Hepatocyte (in vitro differentiated cells): ENCODE measurements around the gene WIPF3. TPM values are rescaled to one million over a fixed set of nuclear protein-coding genes. Genes with fewer than 3 reads are reported as not detected.
"Not testable (repeated sequence)": the region's sequence is repeated elsewhere in the genome, so short reads cannot be mapped to it uniquely, and the experiment has no call there.

ENCODE experiments used
- DNase-seq: peaks from one replicate; pipeline ENCODE4 v3.0.0-alpha.2; 2016; ENCODE audit warnings: low spot score
- H2AFZ ChIP-seq: fragments of 200-600 bp; sonication (generic); 2 replicates; pipeline ENCODE4 v1.6.0; 2016; ENCODE audit warnings: antibody characterized with exemption, mild to moderate bottlenecking
- H3K27ac ChIP-seq: fragments of 200-600 bp; sonication (generic); 2 replicates; pipeline ENCODE4 v1.5.1; 2016; ENCODE audit warnings: mild to moderate bottlenecking
- H3K27me3 ChIP-seq: fragments of 200-600 bp; sonication (generic); 2 replicates; pipeline ENCODE4 v1.6.1; 2016
- H3K36me3 ChIP-seq: fragments of 200-600 bp; sonication (generic); replicated peaks from 2 replicates; pipeline ENCODE4 v1.5.1; 2016; ENCODE audit warnings: low read depth; ENCODE audit not compliant: insufficient read depth
- H3K4me1 ChIP-seq: fragments of 200-600 bp; sonication (generic); 2 replicates; pipeline ENCODE4 v1.5.1; 2016; ENCODE audit warnings: mild to moderate bottlenecking, moderate library complexity; ENCODE audit not compliant: insufficient read depth
- H3K4me2 ChIP-seq: fragments of 200-600 bp; sonication (generic); 2 replicates; pipeline ENCODE4 v1.6.0; 2016
- H3K4me3 ChIP-seq: fragments of 200-600 bp; sonication (generic); 2 replicates; pipeline ENCODE4 v1.5.1; 2016; ENCODE audit warnings: mild to moderate bottlenecking
- H3K79me2 ChIP-seq: fragments of 200-600 bp; sonication (generic); 2 replicates; pipeline ENCODE4 v1.6.0; 2017; ENCODE audit warnings: mild to moderate bottlenecking
- H3K9me2 ChIP-seq: fragments of 200-600 bp; sonication (generic); replicated peaks from 2 replicates; pipeline ENCODE4 v1.6.0; 2017; ENCODE audit warnings: mild to moderate bottlenecking; ENCODE audit not compliant: insufficient read depth
- H3K9me3 ChIP-seq: fragments of 200-600 bp; sonication (generic); 2 replicates; pipeline ENCODE4 v1.5.1; 2016; ENCODE audit warnings: low read depth, mild to moderate bottlenecking
- H4K20me1 ChIP-seq: fragments of 200-600 bp; sonication (generic); 2 replicates; pipeline ENCODE4 v1.6.0; 2016; ENCODE audit warnings: mild to moderate bottlenecking; ENCODE audit not compliant: insufficient read depth, poor library complexity, severe bottlenecking
- EZH2 ChIP-seq: fragments of 200-600 bp; sonication (generic); IDR thresholded peaks from 2 replicates; pipeline ENCODE4 v1.6.1; 2016; ENCODE audit warnings: antibody characterized with exemption, mild to moderate bottlenecking, borderline replicate concordance
- EZH2phosphoT487 ChIP-seq: fragments of 200-600 bp; sonication (generic); IDR thresholded peaks from one replicate; pipeline ENCODE4 v1.6.1; 2018; ENCODE audit warnings: antibody characterized with exemption, mild to moderate bottlenecking, low read depth, moderate library complexity; ENCODE audit not compliant: unreplicated experiment, severe bottlenecking
- WGBS: methylation state at CpG from one replicate; pipeline ENCODE4 v1.1.6; 2016; ENCODE audit warnings: low lambda C conversion rate; ENCODE audit errors: missing lambda C conversion rate; 5-methylcytosine and 5-hydroxymethylcytosine counted together
- polyA plus RNA-seq: library from polyadenylated mRNA; unstranded; fragments of >200 nt; fragmentation: Nextera tagmentation; extraction: Ambion mirVana; gene quantifications from 2 replicates; pipeline ENCODE4 v1.2.1, GENCODE V29; 2016
- total RNA-seq: library from RNA; depleted of rRNA; stranded (reverse); fragments of >200 nt; gene quantifications from 2 replicates; pipeline ENCODE4 v1.2.3, GENCODE V29; 2014
- TF ChIP-seq, protein P1 (sequence below): fragments of 200-600 bp; sonication (generic); IDR thresholded peaks from 2 replicates; pipeline ENCODE4 v1.5.1; 2016; ENCODE audit warnings: antibody characterized with exemption, mild to moderate bottlenecking; ENCODE audit not compliant: poor library complexity

The WIPF3 gene
- total and polyA plus RNA-seq, 2 experiments from 2014 or later: 0.98 to 2.4 TPM

DNA sequence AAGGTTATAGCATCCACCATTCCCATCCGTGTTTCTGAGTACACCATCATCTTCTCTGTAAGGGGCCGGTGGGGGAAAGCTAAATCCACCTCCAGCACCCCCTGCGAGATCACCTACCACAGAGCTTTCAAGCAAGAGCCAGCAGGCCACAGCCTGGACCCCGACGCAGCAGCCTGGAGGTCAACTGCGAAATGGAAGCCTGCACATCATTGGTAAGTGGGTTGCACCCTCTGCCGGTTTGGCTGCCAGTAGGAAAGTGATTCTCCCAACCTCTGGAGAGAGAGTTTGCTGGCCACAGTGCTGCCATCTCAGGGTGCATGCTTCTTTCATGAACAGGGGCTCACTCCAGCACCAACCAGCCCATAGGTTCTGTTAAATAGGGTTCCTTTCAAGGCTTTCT is 81.7 kb downstream of the WIPF3 start:
- Histone ChIP-seq H3K9me2 (no peaks in the 10 kb centered on the region), H3K4me3 (no peak overlapping the region), H3K36me3 (no peaks in the 10 kb centered on the region), H3K9me3 (no peaks in the 10 kb centered on the region), H3K27ac (no peak overlapping the region), H3K4me2 (no peak overlapping the region), H3K79me2 (no peaks in the 10 kb centered on the region), H3K27me3 (no peaks in the 10 kb centered on the region), H3K4me1 (peaks cover 4% of the 10 kb centered on the region), H4K20me1 (no peaks in the 10 kb centered on the region), H2AFZ (no peak overlapping the region)
- 90% methylated on average over 7 of the region's 7 CpGs for WGBS
- TF ChIP-seq EZH2 (no peak), EZH2phosphoT487 (no peak)
- TF ChIP-seq, protein P1, sequence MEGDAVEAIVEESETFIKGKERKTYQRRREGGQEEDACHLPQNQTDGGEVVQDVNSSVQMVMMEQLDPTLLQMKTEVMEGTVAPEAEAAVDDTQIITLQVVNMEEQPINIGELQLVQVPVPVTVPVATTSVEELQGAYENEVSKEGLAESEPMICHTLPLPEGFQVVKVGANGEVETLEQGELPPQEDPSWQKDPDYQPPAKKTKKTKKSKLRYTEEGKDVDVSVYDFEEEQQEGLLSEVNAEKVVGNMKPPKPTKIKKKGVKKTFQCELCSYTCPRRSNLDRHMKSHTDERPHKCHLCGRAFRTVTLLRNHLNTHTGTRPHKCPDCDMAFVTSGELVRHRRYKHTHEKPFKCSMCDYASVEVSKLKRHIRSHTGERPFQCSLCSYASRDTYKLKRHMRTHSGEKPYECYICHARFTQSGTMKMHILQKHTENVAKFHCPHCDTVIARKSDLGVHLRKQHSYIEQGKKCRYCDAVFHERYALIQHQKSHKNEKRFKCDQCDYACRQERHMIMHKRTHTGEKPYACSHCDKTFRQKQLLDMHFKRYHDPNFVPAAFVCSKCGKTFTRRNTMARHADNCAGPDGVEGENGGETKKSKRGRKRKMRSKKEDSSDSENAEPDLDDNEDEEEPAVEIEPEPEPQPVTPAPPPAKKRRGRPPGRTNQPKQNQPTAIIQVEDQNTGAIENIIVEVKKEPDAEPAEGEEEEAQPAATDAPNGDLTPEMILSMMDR: no peak
- no peak for DNase-seq

GRCh38 chr7:29889288-29889687 is 83.0 kb downstream of the WIPF3 start:
- TF ChIP-seq EZH2 (no peak), EZH2phosphoT487 (no peak)
- TF ChIP-seq, protein P1: no peak
- no peaks in the 10 kb centered on the region for H4K20me1 ChIP-seq

GRCh38 chr7:29890251-29890650 is 83.9 kb downstream of the WIPF3 start:
- WGBS: 96% methylated on average over 4 of the region's 4 CpGs

More at GRCh38 chr7:29889288-29889687, 83.0 kb downstream of the WIPF3 start:
- H3K4me2 ChIP-seq: no peak overlapping the region
- H3K27ac ChIP-seq: no peak overlapping the region
- DNase-seq: no peak
- no peak overlapping the region for H3K4me3 ChIP-seq
- no peaks in the 10 kb centered on the region for H3K9me3 ChIP-seq
- 83% methylated on average over 5 of the region's 5 CpGs for WGBS
- no peaks in the 10 kb centered on the region for H3K36me3 ChIP-seq
- no peaks in the 10 kb centered on the region for H3K9me2 ChIP-seq
- H3K27me3 ChIP-seq: no peaks in the 10 kb centered on the region
- H2AFZ ChIP-seq: no peak overlapping the region
- H3K4me1 ChIP-seq: no peaks in the 10 kb centered on the region
- H3K79me2 ChIP-seq: no peaks in the 10 kb centered on the region

DNA sequence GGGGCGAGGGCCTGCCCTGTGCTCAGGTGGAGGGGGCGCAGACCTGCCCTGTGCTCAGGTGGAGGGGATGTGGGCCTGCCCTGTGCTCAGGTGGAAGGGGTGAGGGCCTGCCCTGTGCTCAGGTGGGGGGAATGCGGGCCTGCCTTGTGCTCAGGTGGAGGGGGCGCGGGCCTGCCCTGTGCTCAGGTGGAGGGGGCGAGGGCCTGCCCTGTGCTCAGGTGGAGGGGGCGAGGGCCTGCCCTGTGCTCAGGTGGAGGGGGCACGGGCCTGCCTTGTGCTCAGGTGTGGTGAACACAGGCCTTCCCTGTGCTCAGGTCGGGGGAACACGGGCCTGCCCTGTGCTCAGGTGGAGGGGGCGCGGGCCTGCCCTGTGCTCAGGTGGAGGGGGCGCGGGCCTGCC is 84.5 kb downstream of the WIPF3 start:
- H3K27me3 ChIP-seq, DNase-seq, H3K4me2 ChIP-seq, H3K79me2 ChIP-seq, H3K36me3 ChIP-seq, H3K27ac ChIP-seq, H3K4me1 ChIP-seq, H4K20me1 ChIP-seq, H3K9me2 ChIP-seq, H3K4me3 ChIP-seq, H3K9me3 ChIP-seq, H2AFZ ChIP-seq: not testable (repeated sequence)
- 84% methylated on average over 4 of the region's 14 CpGs for WGBS

More at GRCh38 chr7:29890251-29890650, 83.9 kb downstream of the WIPF3 start:
- Histone ChIP-seq H3K36me3 (no peaks in the 10 kb centered on the region), H3K4me2 (no peak overlapping the region), H3K79me2 (no peaks in the 10 kb centered on the region), H3K9me3 (no peaks in the 10 kb centered on the region), H3K4me1 (no peaks in the 10 kb centered on the region), H3K9me2 (no peaks in the 10 kb centered on the region), H3K4me3 (no peak overlapping the region), H3K27ac (no peak overlapping the region), H3K27me3 (no peaks in the 10 kb centered on the region), H2AFZ (no peak overlapping the region), H4K20me1 (no peaks in the 10 kb centered on the region)
- no peak for DNase-seq
- TF ChIP-seq EZH2: no peak
- TF ChIP-seq EZH2phosphoT487: no peak
- TF ChIP-seq, protein P1: no peak
